ENCODE results near the gene RRBP1.

The RRBP1 gene

DNA sequence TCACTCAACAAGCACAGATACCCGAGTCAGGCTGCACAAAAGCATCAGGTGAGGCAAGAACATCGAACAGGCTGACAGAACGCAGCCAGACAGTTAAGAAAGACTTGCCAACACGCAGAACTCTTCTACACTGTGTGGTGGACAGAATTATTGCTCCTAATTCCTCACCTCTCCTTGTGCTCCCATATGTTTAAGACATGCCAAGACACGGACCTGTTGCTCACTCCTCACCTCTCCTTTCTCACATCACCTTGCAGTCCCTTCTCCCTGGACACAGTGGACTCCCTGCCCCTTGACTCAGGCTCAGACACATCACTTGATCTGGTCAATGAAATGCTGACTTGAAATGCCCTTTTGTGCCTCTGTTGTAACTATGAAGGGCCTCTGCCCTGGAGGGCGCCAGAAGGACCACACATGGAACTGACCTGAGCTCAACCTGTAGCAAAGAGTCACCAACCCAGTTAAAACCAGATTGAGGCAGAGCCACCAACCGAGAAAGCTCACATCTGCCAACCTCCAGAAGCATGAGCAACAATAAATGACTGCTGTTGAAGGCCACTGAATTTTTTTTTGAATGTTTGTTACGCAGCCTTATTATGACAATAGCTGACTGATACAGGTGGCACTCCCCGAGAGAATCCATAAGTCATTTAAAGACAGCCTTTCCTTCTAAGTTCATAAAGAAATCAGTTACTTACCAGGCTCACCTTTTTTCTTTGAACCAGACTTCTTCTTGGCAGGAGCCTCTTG, 24.0 kb downstream of the RRBP1 start:
- POLR2A ChIA-PET: no interaction called here
- CTCF ChIA-PET: interaction anchor here (1.1 to 1.5 kb wide), 3 partner anchors 10 to 281 kb away, joined by 3 read pairs; no protein-coding TSS in a partner anchor
- TF ChIP-seq, protein P1, sequence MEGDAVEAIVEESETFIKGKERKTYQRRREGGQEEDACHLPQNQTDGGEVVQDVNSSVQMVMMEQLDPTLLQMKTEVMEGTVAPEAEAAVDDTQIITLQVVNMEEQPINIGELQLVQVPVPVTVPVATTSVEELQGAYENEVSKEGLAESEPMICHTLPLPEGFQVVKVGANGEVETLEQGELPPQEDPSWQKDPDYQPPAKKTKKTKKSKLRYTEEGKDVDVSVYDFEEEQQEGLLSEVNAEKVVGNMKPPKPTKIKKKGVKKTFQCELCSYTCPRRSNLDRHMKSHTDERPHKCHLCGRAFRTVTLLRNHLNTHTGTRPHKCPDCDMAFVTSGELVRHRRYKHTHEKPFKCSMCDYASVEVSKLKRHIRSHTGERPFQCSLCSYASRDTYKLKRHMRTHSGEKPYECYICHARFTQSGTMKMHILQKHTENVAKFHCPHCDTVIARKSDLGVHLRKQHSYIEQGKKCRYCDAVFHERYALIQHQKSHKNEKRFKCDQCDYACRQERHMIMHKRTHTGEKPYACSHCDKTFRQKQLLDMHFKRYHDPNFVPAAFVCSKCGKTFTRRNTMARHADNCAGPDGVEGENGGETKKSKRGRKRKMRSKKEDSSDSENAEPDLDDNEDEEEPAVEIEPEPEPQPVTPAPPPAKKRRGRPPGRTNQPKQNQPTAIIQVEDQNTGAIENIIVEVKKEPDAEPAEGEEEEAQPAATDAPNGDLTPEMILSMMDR (IDR thresholded peaks at IDR 0.05; ENCODE audit: control extremely low read depth, extremely low read depth, low read depth, missing control alignments): no peak
- DNase-seq (ENCODE audit: extremely low spot score): no peak

DNA sequence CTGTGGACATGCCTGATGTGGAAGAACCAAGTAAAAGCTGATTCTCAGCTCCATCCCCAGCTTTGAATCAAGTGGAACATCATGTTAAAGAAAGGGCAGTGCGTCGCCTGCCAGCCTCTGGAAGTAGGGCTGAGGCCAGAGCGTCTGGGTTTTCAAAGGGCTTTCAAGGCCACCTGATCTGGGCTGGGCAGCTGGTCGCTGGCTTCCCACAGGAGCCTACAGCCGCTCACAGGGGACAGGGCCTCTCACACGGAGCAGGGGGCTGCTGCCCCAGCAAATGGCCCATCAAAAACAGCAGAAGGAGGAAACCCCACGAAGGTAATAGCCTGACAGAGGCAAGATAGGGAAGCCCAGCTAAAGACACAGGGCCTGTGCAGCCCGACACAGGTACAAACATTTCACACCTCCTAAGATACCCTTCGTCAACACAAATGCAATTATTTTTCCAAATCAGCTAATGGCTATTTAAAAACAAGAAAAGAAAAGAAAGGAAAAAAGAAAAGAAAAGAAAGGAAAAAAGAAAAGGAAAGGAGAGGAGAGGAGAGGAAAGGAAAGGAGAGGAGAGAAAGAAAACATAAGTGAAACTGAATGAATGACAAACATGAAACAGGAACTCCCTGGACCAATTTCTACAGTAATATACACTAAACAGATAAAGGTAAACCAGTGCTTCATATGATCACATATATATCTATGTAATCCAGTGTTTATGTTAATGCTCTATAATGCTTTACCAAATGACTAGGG, 24.8 kb downstream of the RRBP1 start:
- POLR2A ChIA-PET: no interaction called here
- CTCF ChIA-PET: interaction anchor here (1.5 to 3.7 kb wide), 3 partner anchors 9 to 26 kb away, joined by 3 to 23 read pairs (median 16); partner anchors contain the start of gene RRBP1
- DNase-seq (ENCODE audit: extremely low spot score): no peak
- TF ChIP-seq, protein P1 (IDR thresholded peaks at IDR 0.05; ENCODE audit: control extremely low read depth, extremely low read depth, low read depth, missing control alignments): no peak

- CTCF ChIA-PET: interaction anchor here (0.9 to 3.7 kb wide), 4 partner anchors 9 to 27 kb away, joined by 3 to 23 read pairs (median 10); partner anchors contain the start of gene RRBP1
- POLR2A ChIA-PET: no interaction called here
- TF ChIP-seq, protein P1 (IDR thresholded peaks at IDR 0.05; ENCODE audit: control extremely low read depth, extremely low read depth, low read depth, missing control alignments): no peak
- no peak for DNase-seq (ENCODE audit: extremely low spot score)
Observed at GRCh38 chr20:17655865-17656479, 26.1 kb downstream of the RRBP1 start.

DNA sequence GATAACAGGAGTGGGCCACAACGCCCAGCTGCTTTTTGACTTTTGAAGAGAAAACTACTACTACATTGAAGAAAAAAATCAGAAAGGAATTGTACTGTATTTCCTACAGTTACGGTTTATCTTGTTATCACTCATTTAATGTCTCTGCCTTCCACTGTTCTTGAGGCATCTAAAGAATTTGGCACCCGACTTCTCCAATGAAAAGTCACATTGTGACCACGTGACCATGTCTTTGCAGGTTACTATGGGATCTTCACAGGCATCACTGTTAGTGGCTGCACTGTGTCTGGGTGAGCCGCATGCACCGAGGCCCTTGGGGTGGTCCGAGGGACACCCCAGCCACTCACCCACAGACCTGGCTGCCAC, 26.8 kb downstream of the RRBP1 start:
- TF ChIP-seq, protein P1 (IDR thresholded peaks at IDR 0.05; ENCODE audit: control extremely low read depth, extremely low read depth, low read depth, missing control alignments): no peak
- DNase-seq (ENCODE audit: extremely low spot score): no peak
- ChIA-PET POLR2A (no interaction called here), CTCF (interaction anchor here (0.9 to 3.7 kb wide), 4 partner anchors 9 to 28 kb away, joined by 3 to 23 read pairs (median 10); partner anchors contain the start of gene RRBP1)

DNA sequence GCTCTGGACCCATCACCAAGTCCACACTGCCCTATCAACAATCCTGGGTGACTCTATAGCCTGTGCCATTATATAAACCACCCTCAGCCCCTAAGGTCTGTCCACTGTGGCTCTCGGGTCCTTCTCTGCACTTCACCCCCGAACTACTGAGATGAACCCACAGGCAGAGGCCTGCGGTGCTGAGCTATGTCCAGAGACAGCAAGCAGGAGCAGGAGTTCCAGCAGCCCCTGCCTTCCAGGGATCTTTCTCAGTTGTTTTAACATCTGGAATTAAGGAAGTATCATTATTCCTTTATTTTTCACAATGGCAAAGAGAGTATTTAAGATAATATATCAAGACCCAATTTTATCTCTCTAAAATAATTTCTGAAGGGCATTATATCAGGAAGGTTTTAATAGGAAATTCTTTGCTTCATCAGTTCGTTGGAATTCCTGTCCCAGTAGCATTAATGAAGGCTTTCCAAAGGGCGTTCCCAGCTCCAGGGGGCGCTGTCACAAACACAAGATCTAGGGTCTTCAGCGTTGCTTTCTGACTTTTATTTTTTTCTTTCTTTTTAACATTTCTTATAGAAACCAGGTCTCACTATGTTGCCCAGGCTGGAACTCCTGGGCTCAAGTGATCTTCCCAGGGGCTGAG, 27.3 kb downstream of the RRBP1 start:
- POLR2A ChIA-PET: no interaction called here
- CTCF ChIA-PET: interaction anchor here (0.6 to 3.7 kb wide), 6 partner anchors 12 to 55 kb away, joined by 3 to 23 read pairs (median 3); partner anchors contain the start of gene RRBP1
- TF ChIP-seq, protein P1 (IDR thresholded peaks at IDR 0.05; ENCODE audit: control extremely low read depth, extremely low read depth, low read depth, missing control alignments): peak; percentile 32
- no peak for DNase-seq (ENCODE audit: extremely low spot score)
